ENCODE data around the gene ENPP6.

GRCh38 chr4:184216515-184216914 is 1.2 kb downstream of the ENPP6 start:
- TF ChIP-seq POLR2A (IDR thresholded peaks at IDR 0.05; ENCODE audit: low read depth, low read length) (no peak), JUN (IDR thresholded peaks at IDR 0.05; ENCODE audit: borderline replicate concordance, insufficient read depth, insufficient read length, low read depth) (no peak), GATA2 (IDR thresholded peaks at IDR 0.05; ENCODE audit: insufficient read depth, insufficient read length, low read depth, low read length) (no peak), POLR2AphosphoS5 (IDR thresholded peaks at IDR 0.05; ENCODE audit: insufficient read depth, low read depth, low read length) (no peak), EZH2 (IDR thresholded peaks at IDR 0.05; ENCODE audit: borderline replicate concordance, low read depth, low read length, severe bottlenecking) (no peak), MAX (IDR thresholded peaks at IDR 0.05; ENCODE audit: insufficient read depth, insufficient read length) (no peak)
- TF ChIP-seq, protein P1, sequence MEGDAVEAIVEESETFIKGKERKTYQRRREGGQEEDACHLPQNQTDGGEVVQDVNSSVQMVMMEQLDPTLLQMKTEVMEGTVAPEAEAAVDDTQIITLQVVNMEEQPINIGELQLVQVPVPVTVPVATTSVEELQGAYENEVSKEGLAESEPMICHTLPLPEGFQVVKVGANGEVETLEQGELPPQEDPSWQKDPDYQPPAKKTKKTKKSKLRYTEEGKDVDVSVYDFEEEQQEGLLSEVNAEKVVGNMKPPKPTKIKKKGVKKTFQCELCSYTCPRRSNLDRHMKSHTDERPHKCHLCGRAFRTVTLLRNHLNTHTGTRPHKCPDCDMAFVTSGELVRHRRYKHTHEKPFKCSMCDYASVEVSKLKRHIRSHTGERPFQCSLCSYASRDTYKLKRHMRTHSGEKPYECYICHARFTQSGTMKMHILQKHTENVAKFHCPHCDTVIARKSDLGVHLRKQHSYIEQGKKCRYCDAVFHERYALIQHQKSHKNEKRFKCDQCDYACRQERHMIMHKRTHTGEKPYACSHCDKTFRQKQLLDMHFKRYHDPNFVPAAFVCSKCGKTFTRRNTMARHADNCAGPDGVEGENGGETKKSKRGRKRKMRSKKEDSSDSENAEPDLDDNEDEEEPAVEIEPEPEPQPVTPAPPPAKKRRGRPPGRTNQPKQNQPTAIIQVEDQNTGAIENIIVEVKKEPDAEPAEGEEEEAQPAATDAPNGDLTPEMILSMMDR (IDR thresholded peaks at IDR 0.05; ENCODE audit: extremely low read depth in 1 of 2, insufficient read depth in 1 of 2, low read depth in 1 of 2, low read length in 2 of 2), result no peak

All from endothelial cell of umbilical vein (primary cell).